HG03045 (cell line): Measurements from ENCODE around the gene RASGRF2.
"Not testable (repeated sequence)": the region's sequence is repeated elsewhere in the genome, so short reads cannot be mapped to it uniquely, and the experiment has no call there.

Experiments used
- ATAC-seq: cut with Tn5 transposase; IDR thresholded peaks from one replicate; pipeline ENCODE4 v1.9.1; 2021; ENCODE audit warnings: mild to moderate bottlenecking, moderate library complexity; ENCODE audit not compliant: unreplicated experiment

RASGRF2 gene

DNA sequence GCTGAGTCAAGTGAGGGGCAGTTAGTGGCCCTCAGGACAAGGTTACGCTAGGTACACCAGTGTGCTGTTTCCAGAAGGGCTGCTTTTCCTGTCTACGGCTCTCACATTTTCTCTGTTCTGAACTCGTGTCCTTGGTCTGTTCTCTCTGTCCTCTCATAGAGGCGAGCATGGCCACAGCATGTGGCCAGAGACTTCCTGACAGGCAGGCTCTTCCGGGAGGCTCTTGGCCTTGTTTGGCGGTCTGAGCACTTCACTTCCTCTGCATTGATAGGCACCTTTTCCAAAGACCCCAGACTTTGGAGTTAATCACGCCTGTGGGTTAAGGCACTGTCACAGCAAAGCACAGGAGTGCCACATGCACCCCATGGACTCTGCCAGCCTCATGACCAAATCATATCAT is 274.1 kb downstream of the RASGRF2 start:
- no peak for ATAC-seq

DNA sequence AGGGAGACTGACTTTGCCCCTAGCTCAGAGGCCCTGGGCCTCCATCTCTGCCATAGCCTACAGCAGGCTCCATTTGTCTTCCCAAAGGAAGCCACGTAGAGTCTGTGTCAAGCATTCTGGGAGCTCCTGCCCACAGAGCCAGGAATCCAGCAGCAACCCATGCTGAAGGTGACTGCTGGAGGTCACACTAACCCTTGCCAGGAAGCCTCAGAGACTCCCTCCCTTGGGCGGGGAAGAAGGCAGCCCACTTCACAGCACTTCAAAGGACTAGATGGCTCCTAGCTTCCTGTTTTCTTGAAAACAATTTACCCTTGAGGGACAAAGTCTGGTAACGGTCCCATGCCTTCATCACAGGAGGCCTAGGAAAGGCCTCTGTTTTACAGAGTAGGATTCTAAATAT is 274.6 kb downstream of the RASGRF2 start:
- ATAC-seq: no peak

DNA sequence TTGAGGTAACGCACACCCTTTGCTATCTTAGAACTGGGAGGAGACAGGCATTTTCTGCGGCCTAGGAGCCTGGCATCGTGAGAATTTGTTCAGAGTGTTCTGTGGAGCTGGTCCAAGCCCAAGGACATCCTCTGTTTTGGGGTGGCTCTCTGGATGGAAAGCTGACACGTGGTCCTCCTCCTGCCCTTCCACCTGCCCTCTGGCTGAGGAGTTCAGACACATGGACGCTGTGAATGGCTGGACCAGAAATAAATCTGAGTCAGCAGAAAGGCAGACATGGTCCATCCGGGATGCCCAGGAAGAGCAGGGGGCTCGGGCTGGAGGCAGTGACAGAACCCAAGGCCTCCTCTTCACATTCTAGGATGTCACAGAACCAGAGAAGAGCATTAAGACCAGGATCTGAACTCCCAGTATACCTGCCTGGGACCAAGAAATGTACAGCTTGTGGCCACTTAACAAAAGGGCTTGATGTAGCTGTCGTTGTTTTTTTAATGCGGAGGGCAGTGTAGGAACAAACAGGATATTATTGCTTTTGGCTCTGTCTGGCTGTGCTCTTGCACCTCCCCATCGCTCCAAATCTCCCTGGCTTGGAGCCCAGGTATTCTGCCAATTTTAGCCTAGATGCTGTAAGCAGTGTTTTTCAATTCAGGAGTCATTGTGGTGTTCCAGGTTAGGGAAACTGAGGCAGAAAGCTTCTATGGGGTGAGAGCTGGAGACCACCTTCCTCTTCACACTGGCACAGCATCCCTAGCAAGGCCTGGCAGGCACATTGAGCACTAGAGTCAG is 275.3 kb downstream of the RASGRF2 start:
- no peak for ATAC-seq

DNA sequence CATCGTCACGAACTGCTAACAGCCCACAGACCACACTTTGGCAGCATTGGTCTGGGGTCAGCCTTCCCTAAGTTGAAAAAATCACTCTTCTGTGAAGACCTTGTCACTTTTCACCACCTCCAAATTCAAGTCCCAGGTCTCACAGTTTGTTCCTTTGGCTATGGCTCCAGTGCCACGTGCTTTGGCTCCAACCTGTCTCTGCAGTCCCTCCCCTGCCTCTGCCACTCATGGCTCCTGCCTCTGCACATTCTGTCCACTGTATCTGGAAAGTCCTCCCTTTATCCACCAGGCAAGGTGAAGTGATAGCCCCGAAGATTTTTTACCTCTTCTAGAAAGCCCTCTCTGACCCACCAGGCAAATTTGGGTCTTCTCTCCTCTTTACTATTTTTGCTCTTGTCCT is 278.3 kb downstream of the RASGRF2 start:
- no peak for ATAC-seq

DNA sequence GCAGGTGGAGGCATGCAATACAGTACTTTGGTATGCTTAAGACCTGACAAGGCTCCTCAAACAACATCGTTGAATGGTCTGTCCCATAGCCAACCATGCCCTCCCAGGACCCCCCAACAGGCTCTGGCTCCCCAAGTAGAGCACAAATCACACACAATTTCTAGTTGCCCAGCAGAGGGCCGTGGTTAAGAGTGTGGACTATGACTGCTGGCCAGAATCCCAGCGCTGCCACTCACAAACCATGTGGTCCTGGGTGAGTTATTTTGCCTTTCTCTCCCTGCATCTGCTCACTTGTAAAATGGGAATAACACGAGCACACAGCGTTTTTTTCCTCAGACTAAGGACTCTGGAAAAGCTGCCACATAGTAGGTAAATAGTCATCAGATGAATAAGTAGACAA is 279.4 kb downstream of the RASGRF2 start:
- ATAC-seq: no peak

DNA sequence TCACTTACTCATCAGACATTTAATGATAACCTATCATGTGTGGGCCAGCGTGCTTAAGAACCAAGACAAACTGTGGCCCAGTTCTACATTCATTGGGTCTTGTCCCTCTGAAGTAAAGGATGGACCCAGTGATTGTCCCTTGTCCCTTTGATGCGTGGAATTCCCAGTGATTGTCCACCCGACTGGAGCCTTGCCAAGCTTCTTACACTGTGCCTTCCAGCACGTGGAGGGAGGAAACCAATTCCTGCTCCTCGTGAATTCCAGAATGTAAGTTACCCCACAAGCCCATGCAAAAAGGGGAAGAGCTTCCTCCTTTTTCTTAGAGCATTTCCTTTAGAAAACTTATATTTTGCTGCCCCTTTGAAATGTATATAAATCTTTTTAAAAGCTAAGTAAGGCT is 280.8 kb downstream of the RASGRF2 start:
- no peak for ATAC-seq

DNA sequence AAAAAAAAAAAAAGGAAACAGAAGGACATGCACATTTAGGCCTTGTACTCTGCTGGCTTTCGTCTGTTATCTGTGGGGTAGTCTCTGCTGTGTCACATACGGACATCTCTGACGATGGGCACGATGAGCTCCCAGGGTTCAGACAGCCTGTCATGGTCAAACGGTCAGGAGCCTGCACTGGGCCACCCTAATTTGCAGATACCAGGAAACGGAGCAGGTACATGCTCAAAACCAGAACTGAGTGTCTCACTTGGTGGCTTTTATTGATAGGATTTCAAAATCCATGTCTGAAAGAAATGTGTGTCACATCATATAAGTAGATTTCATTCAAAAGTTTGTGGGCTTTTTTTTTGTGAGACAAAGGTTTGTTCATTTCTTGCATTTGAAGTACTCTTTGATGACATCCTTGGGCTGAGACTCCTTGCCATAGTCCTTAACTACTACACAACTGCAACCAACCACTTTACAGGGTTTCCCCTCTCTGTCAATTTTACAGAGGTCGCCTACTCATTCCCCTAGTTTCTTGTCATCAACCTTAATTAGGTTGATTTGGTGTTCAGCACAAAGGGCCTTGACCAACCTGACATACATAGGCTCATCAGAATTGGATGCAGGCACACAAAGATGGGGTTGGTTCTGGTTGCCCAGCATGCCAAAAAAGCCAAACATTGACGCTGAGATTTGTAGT is 281.9 kb downstream of the RASGRF2 start:
- ATAC-seq: no peak

DNA sequence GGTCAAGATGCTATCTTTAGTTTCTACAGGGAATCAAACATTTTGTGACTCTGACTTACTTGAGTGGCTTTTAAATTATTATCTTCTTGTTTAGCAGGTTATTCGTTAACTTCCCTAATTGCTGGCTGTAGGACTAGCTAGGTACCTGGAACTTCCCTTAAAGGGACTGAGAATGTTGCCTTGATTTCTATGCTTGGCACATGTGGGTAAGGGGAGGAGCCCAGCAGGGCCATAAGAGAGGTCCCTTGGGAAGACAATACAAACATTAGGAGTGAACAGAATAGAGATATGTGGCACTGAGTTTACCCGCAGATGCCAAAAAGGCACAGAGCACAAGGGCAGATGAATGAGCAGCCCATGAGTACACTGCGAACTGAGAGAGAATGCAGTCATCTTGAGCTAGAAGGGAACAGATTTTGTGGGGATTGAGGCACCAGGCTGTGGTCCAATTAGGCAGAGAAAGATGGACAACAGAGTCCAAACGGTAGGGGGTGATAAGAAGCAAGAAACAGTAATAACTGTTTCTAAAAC is 282.8 kb downstream of the RASGRF2 start:
- ATAC-seq: no peak

DNA sequence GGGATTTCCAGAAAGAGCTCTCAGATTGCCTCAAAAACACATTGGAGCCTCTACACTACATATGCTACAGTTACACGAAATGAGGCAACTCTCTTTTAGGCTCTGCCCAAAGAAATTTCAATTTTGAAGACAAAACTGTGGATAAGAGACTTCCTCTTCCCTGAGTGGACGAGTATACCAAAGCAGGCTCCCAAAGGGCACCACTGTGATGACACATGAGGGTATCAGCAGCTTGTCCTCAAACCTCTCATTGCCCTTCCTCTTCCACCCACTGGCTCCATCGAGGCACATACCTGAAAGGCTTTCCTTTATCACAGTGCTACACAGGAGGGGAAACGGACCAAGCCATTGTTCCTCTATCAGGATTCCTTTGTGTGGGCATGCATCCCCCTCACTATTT is 284.3 kb downstream of the RASGRF2 start:
- no peak for ATAC-seq

DNA sequence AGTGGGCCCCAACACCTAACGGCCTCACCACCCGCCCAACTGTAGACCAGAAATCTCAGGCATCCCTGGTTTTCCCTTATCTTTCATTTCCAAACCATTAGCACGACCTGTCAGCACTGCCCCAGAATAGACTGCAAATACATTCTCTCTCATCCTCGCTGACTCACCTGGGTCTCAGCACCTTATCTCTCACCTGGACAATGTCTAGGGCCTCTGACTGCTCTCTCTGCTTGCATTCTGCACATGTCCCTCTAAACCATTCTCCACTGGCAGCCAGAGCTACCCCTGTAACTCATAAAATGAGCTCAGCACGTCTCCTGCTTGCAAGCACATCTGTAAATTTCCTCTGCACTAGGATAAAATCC is 285.7 kb downstream of the RASGRF2 start:
- no peak for ATAC-seq

DNA sequence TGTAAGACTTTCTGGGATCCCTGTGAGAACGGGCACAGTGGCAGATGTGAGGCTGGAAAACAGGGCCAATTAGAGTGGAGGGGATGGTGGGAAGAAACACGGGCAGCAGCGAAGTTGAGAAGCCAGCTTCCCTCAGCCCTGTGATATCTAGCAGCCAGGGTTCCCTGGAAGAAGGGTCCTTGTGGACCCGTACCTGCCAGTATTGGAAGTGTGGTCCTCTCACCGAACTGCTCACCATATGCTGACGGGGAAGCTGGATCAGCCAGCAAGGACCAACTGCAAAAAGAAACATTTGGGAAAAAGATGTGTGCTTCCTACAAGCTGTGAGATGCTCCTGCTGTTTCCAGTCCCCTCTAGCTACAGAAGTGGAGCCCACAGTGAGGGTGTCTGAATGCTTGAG is 286.5 kb downstream of the RASGRF2 start:
- no peak for ATAC-seq

DNA sequence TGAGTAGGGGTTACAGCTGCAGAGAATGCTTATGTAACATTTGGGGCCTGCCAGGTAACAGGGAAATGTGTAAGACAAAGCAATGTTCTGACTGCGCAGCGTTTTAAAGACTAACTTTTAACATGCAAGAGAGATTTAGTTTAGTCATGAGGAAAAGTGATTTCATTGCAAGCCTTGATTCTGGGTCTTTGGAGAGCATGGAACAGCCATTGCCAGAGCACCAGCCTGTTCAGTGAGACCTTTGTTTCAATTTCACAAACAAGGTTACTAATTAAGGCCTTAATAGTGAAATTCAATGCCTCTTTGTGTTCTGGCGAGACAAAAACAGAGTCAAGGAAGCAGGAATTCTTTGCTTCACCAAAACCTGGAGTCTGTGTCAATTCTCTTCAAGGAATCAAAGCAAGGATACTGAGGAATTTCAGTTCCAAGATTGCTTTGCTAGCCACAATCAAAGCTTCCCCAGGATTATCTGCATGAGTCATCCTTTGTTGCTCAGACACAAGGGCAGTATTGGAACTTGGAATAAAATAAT is 287.3 kb downstream of the RASGRF2 start:
- no peak for ATAC-seq

DNA sequence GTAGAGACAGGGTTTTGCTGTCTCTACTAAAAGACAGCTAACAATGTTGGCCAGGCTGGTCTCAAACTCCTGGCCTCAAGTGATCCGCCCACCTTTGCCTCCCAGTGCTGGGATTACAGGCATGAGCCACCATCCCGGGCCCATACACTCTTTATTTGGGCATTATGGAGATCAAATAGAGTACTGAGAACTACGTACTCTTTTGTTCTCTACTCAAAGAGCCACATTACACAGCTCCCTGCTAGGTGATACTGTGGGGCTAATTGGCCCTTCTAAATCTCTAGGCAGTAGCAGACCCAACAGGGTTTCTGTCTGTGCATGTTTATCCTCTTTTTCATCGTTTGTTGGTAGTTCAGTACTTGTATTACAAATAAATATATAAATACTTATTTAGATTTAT is 289.1 kb downstream of the RASGRF2 start:
- ATAC-seq: no peak

DNA sequence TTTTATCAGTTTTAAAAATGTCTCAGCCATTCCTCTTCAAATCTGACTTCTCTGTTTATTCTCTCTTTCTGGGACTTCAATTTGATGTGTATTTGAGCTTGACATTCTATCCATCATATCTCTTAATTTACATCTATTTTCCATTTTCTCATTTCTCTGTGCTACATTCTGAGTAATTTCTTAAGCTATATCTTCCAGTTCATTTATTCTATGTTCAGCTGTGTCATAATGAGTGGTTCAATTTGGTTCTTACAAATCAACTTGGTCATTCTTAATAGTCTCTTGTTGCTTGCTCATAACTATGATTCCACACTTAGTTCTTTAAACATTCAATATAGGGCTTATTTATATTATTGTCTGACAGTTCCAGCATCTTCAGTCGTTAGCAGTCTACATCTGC is 289.8 kb downstream of the RASGRF2 start:
- no peak for ATAC-seq

DNA sequence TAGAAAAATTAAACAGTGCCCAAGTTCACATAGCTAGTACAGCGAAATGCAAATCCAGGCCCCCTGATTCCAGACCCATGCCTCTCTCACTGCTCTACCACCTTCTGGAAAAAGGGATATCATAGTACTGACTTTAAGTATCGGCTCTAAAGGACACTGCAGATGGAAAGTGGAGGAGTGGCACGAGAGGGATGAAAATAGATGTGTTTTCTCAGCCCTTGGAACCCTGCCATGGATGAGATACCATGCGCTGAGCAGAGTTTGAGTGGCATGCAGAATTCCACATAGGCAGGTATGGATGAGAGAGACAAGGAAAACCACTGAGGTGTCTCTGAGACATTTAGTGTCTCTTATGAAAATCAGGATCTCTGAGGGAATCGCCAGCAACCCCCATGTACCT is 291.8 kb downstream of the RASGRF2 start:
- ATAC-seq: no peak

DNA sequence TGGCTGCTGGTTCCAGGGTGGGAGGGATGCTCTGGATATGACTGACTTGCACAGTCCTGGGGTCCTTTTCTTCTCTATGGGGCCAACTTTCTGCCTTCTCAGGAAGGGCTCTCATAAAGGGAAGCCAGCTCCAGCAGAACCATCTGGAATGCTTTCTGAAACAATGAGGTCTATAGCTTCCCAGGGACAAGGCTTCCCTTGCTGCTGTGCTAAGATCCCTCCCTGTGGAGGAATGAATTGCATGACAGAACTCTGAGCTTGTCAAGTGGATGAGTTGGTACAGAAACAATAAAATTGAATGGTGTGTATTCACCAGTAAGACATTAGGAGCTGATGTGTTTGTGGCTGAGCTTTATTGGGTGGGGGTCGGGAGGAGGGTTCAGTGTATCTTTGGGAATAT is 292.7 kb downstream of the RASGRF2 start:
- ATAC-seq: no peak

DNA sequence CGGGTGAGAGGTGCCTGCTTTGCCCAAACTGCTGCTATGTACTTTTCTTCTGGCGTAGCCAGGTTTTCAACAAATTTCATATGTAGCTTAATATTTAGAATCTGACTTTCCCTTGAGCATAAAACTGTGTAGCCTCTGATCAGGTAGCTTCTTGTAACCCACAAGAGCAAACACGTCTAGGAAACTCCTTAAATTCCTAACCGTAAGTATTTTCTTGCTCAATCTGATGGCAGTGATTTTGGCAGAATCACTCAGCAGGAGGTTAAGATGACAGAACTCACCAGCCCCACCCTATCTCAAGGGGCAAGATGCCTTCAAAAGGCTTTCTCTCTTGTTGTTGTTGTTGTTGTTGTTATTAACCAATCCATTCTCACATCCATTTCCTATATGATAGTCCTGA is 293.7 kb downstream of the RASGRF2 start:
- no peak for ATAC-seq

DNA sequence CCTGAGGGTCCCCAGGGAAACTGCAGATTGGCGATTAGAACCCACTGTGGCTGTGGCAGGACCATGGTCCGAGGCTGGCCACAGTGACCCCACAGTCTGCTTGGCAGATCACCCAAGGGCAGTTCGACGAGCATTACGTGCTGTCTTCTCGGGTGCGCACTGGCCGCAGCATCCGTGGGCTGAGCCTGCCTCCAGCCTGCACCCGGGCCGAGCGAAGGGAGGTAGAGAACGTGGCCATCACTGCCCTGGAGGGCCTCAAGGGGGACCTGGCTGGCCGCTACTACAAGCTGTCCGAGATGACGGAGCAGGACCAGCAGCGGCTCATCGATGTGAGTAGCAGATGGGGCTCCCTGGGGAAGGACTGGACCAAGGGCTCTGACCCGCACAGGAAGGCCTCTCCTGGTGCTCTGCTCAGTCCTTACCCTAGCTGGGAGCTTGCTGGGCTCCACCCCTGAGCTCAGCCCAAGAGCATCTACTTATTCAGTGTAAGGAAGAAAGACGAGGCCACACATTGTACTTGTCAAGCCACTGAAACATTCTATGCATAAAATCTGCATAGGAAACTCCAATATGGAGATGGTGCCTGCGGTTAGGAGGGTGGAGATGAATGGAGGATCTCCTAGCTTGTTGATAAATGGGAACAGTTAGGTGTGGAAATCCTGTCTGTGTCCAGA is 294.9 kb downstream of the RASGRF2 start:
- no peak for ATAC-seq

DNA sequence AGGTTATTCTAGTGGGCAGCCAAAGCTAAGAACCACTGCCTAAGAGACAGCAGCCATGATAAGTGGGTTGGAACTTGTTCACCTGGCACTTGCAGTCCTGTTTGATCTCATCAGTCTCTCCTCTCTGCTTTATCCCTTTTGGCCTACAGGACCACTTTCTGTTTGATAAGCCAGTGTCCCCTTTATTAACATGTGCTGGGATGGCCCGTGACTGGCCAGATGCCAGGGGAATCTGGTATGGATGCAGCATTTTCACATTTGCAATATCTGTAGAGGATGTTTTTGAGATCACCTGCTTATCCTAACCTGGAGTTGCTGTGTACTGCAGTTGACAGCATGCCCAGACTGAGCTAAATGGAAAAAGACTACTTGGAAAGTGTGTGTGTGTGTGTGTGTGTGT is 296.6 kb downstream of the RASGRF2 start:
- ATAC-seq: no peak

DNA sequence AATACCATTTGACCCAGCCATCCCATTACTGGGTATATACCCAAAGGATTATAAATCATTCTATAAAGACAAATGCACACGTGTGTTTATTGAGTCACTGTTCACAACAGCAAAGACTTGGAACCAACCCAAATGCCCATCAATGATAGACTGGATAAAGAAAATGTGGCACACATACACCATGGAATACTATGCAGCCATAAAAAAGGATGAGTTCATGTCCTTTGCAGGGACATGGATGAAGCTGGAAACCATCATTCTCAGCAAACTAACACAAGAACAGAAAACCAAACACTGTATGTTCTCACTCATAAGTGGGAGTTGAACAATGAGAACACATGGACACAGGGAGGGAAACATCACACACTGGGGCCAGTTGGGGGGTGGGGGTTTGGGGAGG is 302.6 kb downstream of the RASGRF2 start:
- ATAC-seq: not testable (repeated sequence)

DNA sequence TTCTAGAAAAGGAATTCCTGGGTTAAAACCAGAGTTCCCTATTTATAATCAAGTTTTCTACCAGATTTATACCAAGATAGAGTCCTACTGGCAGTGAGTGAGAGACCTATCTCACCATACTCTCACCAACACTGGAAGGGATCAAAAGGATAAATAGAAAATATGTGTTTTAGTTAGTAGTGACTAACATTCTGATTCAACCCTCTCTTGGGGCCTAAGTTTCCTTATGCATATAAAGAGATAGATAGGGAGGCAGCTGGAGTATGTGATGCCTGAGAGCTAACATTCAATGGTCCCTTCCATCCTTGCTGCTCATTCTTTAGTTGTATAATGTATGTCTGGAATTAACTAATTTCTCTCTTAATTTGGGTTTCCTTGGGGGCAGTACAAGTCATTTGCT is 304.9 kb downstream of the RASGRF2 start:
- ATAC-seq: no peak
